Caki2 (cell line): Measurements from ENCODE around the gene SYT11. TPM values are rescaled to one million over a fixed set of nuclear protein-coding genes. Genes with fewer than 3 reads are reported as not detected.
"Not testable (repeated sequence)": the region's sequence is repeated elsewhere in the genome, so short reads cannot be mapped to it uniquely, and the experiment has no call there.

Source experiments
- DNase-seq: peaks from one replicate; pipeline ENCODE4 v3.0.0-alpha.2; 2015; ENCODE audit warnings: low read depth
- in situ Hi-C: cut with HindIII; loops from 2 replicates; pipeline ENCODE4 v1.10.0; 2016; ENCODE audit warnings: low sequenced_read_pairs, low pct_unique_long_range_greater_than_20kb, mixed read lengths
- total RNA-seq: library from RNA; depleted of rRNA; stranded (reverse); fragments of >200 nt; shearing (Covaris generic); gene quantifications from 2 replicates; pipeline ENCODE4 v1.2.3, GENCODE V29; 2014; ENCODE audit warnings: low replicate concordance

The SYT11 gene
- total RNA-seq, 1 experiment from 2014 or later, result 0.03 TPM

DNA sequence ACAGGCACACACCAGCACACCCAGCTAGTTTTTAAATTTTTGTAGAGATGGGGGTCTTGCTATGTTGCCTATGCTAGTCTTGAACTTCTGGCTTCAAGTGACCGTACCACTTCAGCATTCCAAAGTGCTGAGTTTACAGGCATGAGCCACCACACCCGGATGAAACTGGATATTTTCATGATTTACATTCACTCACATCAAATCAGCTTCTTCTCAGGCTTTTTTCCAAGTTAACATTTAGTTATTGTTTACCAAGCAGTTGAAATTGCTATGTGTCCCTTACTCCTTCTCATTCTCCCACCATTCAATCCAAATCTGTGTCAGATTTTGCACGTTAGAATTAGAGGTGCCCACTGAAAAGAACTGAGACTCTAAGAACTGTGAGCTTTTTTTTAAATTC lies 33.4 kb downstream of the SYT11 start:
- DNase-seq, result peak; percentile 68
- in situ Hi-C loops, result no loop called here

GRCh38 chr1:155893389-155894142 lies 34.2 kb downstream of the SYT11 start:
- peak; percentile 71 for DNase-seq
- in situ Hi-C loops, result no loop called here

DNA sequence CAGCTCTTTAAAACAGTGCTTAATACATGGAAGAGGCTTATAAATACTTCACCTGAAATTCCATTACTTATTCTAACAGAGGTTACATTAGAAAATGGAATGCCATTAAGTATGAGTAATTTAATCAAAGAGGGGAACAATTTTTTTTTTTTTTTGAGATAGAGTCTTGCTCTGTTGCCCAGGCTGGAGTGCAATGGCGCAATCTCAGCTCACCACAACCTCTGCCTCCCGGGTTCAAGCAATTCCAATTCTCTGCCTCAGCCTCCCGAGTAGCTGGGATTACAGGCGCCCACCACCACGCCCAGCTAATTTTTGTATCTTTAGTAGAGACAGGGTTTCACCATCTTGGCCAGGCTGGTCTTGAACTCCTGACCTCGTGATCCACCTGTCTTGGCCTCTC lies 36.2 kb downstream of the SYT11 start:
- DNase-seq, in situ Hi-C loops: not testable (repeated sequence)

GRCh38 chr1:155896476-155896875 lies 37.1 kb downstream of the SYT11 start:
- in situ Hi-C loops, result not testable (repeated sequence)

DNA sequence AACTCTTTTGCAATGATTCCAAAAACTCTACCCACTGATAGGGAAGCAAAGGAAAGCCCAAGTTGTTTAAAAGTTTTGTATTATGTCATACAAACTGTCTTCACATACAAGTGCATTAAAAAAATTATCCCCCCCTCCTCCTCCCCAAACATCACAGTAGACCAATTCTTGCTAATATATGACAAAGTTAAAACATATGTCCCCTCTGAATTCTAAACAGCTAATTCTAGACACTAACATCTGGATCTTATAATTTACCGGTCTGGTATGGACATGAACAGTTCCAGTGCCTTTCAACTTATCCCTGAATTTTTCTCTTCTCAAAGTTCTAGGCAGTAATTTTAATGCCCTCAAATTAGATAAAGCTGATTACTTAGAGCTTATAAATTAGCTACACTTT lies 38.4 kb downstream of the SYT11 start:
- DNase-seq, result no peak
- in situ Hi-C loops, result no loop called here

More at GRCh38 chr1:155896476-155896875, 37.1 kb downstream of the SYT11 start:
- not testable (repeated sequence) for DNase-seq

GRCh38 chr1:155898888-155899287 lies 39.5 kb downstream of the SYT11 start:
- DNase-seq, result no peak
- in situ Hi-C loops, result no loop called here

GRCh38 chr1:155899683-155900082 lies 40.3 kb downstream of the SYT11 start:
- DNase-seq, result no peak
- in situ Hi-C loops, result no loop called here

- DNase-seq, result no peak
- in situ Hi-C loops, result no loop called here
Observed at GRCh38 chr1:155900161-155900560, 40.8 kb downstream of the SYT11 start.

GRCh38 chr1:155904261-155904660 lies 44.9 kb downstream of the SYT11 start:
- in situ Hi-C loops, result no loop called here
- DNase-seq, result no peak

GRCh38 chr1:155909894-155910293 lies 50.5 kb downstream of the SYT11 start:
- in situ Hi-C loops, result no loop called here
- DNase-seq, result peak; percentile 64

DNA sequence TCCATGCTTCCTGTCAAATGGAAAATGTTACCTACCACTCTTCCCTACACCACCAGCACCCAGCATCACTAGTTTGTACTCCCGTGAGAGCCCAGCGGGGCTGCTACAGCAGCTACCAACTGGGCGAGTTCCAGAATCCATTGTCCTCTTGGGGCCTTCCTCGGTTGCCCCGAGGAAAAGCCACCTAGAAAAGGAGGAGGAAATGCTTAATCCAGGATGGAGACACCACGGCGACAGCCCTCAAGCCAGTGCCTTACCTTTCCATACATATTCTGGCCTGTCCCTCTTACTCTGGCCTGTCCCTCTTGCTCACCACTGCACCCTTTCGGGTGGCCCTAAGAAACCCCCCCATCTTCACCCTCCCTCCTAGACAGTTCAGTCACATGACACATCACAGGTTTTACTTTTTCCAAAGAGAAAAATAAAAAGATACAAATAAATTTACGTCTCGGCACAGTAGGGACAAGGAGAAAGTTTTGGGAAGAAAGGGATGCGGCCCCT lies 51.3 kb downstream of the SYT11 start:
- in situ Hi-C loops, result no loop called here

DNA sequence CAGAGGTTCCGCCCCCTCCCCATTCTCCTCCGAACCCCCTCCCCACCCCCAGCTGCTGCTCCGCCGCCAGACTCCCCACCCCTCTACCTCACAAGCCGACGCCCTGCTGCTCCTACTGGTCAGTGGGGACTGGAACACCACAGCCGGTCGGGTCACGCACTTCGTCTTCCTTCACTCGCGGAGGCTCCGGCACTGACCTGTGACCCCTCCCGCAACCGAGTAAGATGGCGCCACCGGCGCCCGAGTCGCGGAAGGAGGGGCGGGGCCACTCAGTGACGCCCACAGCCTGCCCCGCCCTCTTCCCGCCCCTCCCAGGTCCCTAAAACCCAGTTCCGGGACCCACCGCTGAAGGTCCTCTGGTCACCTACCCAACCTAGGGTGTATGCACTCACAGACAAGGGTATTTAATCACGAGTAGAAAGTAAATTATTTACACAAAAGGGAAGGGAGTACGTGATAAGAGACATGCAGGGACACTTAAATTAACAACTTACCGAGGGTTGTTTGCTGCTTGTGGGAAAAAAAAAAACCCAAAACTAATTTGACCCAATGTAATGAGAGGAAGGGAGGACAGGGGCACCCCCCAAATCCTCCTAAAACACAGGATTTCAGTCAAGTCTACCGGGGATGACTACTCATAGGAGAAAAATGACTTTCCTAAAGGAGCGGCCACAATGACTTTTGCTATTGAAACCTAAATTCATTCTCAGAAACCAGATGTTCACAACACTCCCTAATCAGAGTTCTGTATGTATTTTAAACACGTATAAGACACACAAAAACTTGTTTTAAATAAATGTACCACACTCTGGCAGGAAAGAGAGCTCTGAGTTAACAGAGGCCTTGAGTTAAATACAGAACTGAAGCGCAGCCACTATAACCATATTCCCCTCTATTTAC lies 52.0 kb downstream of the SYT11 start, which contains the start of gene RIT1:
Gene RIT1 (minus strand): TSS at position 194 of the 900 bp plus-strand sequence. CDS start 588 bp downstream, outside the sequence.
- in situ Hi-C loops, result no loop called here
- peak; percentile 93 for DNase-seq

More for the DNA sequence above, 51.3 kb downstream of the SYT11 start:
- DNase-seq, result peak; percentile 59

DNA sequence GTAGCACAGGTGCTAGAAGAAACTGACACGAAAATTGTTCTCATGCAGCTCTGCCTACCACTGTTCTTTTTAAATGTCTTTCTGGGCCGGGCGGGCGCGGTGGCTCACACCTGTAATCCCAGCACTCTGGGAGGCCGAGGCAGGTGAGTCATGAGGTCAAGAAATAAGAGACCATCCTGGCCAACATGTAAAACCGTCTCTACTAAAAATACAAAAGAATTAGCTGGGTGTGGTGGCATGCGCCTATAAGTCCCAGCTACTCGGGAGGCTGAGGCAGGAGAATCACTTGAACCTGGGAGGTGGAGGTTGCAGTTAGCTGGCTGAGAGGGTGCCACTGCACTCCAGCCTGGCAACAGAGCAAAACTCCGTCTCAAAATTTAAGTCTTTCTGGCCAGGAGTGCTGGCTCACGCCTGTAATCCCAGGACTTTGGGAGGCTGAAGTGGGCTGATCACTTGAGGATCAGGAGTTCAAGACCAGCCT lies 52.7 kb downstream of the SYT11 start:
- in situ Hi-C loops, result no loop called here
- DNase-seq, result no peak

DNA sequence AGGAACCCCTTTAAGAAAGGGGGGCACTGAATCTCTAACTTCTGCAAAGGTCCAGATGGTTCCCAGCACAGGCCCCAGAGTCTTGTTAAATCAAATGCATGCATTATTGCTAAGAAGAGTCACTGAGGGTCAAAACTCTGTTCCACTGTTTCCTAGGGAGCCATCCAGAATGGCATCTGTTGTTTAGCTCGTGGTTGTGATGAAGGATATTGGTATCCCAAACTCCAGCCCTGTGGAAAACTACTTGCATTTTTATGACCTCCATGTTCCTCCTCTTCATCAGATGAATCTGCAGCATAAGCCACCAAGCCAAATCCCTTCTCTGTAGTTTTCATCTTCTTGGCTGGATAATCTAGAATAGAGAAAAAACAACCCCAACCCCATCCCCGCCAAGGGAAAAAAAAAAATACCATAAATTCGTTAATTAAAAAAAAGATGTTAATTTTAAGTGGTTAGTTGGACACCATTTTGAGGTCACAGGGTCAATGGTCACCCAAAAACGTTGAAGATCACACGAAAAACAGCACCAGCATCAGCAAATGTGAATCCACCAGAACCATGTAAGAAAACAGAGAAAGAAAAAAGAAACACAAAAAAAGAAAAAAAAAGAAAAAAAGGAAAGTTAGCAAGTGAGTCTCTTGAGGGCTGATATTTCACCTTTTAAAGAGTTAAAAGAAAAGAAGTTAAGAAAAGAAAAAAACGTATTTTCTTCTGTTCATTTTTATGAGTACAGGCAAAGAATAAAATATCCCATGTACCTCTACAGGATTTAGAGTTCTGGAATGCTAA lies 54.8 kb downstream of the SYT11 start:
- DNase-seq, result no peak

DNA sequence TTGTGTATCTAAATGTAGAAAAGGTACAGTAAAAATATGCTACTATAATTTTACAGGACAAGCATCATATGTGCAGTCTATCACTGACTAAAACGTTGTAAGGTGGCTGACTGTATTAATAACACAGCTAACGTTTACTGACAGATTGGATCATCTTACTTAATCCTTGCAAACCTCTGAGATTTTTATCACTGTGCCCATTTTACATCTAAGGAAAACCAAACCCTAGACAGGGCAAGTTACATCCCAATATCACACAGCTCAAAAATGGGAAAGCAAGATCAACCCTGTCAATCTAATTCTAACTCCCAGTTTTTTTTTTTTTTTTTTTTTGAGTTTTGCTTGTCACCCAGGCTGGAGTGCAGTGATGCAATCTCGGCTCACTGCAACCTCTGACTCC lies 59.3 kb downstream of the SYT11 start:
- DNase-seq, result no peak
- in situ Hi-C loops, result no loop called here

More for the DNA sequence above, 54.8 kb downstream of the SYT11 start:
- in situ Hi-C loops, result no loop called here

DNA sequence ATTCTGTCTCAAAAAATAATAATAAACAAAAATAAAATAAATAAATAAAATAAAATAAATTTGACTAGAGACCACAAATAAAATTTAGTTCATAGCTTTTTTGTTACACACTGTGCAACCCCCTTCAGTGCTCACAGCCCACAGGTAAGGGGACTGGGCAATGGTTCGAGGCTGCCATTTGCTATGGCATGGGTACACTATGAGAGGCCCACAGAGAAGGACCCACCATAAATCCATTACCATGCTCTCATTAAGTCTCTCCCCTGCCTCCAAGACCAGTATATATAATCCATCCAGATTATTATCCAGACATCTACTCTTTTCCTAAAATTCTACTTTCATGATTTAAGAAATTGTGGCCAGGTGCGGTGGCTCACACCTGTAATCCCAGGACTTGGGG lies 60.4 kb downstream of the SYT11 start:
- in situ Hi-C loops, result no loop called here
- DNase-seq, result no peak

DNA sequence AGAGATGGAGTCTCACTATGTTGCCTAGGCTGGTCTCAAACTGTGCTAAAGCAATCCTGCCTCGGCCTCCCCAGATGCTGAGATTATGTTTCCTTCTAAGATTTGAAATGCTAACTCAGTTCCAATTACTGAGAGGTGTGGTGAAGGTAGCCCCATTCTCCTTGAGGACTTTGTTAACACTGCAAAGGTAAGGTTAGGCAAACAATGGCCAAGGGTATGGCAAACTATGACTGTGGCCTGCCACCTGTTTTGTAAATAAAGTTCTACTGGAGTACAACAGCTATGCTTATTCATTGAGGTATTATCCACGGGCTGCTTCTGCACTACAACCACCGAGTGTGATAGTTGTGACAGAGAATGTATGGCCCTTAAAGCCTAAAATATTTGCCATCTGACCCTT lies 61.4 kb downstream of the SYT11 start:
- no peak for DNase-seq
- in situ Hi-C loops, result no loop called here

GRCh38 chr1:155925506-155925905 lies 66.1 kb downstream of the SYT11 start:
- in situ Hi-C loops, result no loop called here
- no peak for DNase-seq
